Measurements from ENCODE around the gene IQSEC3.
"Not testable (repeated sequence)": the region's sequence is repeated elsewhere in the genome, so short reads cannot be mapped to it uniquely, and the experiment has no call there.

Gene IQSEC3

DNA sequence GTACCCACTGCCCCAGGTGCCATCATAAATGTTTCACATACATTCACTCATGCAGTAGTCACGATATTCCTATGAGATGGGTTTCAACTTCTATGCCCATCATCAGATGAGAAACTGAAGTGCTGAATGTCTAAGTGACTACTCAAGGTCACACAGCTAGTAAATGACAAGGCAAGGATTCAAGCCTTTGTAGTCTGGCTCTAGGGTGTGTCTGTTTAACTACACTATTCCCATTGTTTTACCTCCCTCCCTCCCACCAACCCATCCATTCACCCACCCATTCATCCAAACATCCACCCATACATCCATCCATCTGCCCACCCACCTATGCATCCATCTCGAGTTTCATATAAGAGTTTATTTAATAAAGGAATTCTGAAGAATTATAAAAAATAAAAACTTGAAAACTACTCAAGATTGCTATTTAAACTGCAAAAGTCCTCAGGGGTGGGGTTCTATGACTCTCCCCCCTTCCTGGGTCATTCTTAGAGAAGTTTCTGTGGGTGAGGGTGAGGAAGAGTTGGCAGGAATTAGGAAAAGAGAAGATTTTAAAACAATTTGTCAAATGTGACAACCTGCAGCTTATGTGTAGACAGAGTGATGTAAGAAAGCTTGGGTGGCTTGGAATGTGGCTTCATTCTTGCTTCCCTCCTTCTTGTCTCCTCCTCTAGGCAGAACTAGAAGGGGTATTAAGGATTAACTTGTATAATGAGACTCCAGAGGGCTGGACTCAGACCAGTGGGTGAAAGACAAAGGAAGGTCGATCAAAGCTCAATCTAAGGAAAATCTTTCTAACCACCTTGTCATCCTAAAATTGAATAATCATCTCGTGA is 13.4 kb upstream of the IQSEC3 start:
- DNase-seq: not testable (repeated sequence)

DNA sequence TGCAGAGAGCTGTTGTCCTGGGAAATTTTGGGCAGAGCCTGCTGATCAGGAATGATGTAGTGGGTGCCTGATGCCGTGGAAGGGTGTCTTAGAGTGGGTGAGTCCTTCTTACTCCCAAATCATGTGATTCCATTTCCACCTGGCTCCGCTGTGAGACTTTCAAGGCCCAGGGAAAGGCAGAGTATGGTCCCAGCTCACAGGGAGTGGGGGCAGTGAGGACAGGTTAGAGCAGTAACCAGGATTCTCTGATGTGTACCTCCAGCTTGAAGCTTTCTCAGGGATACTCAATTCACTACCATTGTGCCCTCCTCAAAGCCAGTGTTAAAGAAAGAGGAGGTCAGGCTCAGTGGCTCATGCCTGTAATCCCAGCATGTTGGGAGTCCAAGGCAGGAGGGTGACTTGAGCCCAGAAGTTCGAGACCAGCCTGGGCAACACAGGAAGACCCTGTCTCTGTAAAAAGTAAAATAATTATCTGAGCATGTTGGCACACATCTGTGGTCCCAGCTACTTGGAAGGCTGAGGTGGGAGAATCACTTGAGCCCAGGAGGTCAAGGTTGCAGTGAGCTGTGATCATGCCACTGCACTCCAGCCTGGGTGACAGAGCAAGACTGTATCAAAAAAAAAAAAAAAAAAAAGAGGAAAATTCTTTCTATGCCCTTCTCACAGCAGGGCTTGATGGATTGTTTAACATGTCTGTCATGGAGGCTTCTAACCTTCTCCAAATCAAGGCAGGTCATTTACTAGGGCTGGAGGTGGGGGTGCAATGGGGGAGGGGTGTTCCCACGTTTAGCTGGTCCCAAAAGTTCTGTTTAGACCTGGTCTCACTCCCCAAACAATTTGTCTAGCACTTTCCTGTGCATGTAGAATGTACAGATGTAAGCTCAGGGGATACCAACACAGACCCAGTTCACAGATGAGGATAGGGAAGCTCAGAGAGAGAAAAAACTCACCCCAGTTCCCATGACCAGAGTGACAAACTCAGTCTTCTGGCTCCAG is 12.5 kb upstream of the IQSEC3 start:
- no peak for DNase-seq

DNA sequence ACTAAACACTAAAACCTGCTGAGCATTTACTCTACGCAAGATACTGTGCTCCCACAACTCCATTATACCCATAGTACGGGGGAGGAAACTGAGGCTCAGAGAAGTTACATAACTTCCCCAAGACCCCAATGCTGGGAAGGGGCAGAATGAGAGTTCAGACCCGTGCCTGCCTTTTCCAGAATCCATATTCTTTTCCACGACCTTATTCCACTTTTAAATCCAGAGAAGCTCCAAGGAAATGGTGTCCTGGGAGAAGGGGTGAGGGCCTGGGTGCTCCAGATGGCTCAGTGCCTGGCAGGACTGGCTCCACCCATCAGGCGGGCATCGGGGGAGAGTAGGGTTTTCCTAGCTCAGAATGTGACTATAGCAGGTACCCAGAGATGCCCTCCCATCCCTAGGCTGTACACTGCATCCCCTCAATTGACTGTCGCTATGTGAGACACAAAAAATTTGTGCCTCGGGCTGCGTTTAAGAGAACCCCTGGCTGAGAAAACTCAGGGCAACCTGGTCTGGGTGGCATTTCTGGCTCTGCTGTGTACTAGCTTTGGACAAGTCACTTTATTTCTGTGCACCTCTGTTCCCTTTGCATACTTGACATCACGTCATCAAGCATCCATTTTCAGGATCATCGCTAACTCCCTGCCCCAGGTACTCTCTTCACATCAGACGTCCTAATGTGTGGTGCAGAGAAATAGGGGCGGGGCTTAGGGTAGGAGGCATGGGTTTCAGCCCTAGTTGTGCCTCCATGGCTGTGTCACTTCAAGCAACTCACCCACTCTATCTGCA is 11.6 kb upstream of the IQSEC3 start:
- no peak for DNase-seq

DNA sequence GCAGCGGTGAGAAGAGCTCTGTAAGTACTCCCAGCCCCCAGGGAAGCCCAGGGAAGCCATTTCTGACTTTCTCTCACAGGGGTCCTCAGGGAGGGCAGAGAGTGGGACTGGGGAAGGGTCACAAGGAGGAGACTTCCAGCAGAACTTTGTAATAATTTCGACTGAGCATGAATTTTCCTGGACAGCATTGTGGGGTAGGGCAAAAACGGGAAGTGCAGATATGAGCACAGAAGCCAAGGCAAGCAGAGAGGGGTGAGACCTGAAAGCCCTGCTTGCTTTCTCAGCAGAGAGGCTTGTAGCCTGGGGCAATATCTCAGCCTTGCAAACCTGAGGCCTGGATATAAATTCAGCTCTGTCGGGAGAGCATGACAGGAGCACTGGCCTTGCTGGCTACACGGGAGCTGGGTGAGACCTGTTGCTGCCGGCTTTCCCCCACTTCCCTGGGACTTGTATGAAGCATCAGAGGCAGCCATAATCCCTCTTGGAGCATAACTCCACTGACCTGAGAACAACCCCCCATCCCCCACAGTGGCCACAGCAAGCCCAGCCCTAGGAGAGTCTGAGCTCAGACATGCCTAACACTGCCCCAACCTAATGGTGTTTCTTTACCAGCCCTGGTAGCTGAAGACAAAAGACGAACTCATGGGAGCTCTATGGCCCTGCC is 9.8 kb upstream of the IQSEC3 start:
- DNase-seq: no peak

DNA sequence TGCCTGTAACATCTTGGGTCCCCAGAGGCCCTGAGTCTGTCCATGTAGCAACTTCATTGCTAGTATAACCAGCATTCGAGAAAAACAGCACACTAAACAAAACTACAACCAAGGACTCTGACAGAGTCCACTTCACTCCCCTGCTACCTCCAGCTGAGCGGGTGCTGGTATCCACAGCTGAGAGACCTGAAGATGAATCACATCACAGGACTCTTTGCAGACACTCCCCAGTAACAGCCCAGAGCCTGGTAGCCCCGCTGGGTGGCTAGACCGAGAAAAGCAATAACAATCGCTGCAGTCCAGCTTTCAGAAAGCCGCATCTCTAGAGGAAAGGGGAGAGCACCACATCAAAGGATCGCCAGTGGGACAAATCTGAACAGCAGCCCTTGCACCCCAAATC is 9.0 kb upstream of the IQSEC3 start:
- no peak for DNase-seq

- no peak for DNase-seq
Measured at GRCh38 chr12:58832-59231, 7.7 kb upstream of the IQSEC3 start.

- not testable (repeated sequence) for DNase-seq
Measured at GRCh38 chr12:61845-62244, 4.7 kb upstream of the IQSEC3 start.

DNA sequence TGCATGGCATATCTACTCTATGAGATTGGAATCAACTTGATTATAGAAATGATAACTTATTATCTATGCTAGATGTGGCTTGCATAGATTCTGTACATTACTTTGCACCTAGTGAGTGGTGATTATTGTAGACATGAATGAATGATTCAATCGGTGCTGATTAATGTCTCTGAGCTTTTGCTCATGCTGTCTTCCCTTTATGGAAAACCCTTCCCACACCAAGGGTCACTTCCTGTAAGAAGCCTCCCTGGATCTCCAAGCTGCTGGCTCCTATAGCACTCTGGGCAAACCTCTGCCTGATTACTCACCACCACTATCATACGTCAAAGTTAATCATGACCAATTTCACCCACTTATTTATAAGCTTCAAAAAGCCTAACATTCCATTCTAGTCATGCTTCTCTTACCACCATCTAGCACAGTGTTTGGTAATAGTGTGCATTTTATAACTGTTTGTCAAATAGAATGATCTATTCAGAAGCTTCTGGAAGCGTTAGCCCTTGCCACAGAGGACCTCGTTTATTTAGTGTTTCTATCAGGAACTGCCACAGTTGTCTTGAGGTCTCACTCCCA is 990 bp upstream of the IQSEC3 start:
- not testable (repeated sequence) for DNase-seq

DNA sequence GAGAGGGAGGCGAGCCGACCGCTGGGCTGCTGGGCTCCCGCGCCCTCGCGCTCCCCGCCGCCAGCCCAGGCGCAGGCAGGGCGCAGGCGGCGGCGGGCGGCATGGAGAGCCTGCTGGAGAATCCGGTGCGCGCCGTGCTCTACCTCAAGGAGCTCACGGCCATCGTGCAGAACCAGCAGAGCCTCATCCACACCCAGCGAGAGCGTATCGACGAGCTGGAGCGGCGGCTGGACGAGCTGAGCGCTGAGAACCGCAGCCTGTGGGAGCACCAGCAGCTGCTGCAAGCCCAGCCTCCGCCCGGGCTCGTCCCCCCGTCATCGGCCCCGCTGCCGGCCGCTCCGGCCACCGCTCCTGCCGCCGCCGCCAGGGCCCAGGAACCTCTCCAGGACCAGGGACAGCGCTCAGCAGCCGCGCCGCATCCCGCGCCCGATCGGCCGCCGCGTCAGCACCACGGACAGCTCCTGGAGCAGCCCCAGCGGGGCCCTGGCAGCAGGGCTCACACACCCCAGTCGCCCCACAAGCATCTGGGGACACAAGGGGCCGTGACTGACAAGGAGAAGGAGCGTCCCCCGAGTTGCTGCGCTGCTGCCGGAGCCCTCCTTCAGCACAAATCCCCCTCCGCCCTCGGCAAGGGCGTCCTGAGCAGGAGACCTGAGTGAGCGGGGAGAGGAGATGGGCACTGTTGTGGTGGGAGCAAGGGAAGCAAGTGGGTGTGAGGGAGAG is 376 bp downstream of the IQSEC3 start:
- not testable (repeated sequence) for DNase-seq

DNA sequence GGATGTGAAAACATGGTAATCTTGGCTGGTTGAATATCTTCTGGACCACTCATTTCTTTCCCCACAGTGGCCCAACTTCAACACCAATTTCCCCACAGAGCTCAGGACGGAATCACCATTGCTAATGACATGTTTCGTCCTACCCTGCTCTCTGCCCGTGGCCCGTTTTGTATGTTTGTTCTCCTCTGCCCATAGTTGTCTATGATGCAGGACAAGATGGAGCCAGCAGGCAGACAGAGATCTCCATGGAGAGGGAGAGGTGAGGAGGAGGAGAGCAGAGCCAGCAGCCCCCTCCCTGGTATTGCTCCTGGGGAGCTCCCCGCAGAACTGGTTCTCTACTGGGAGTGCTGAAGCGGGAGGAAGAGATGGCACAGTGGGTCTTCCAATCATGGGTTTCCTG is 3.1 kb downstream of the IQSEC3 start:
- DNase-seq: not testable (repeated sequence)

- DNase-seq: not testable (repeated sequence)
Measured at GRCh38 chr12:70541-70940, 4.0 kb downstream of the IQSEC3 start.

DNA sequence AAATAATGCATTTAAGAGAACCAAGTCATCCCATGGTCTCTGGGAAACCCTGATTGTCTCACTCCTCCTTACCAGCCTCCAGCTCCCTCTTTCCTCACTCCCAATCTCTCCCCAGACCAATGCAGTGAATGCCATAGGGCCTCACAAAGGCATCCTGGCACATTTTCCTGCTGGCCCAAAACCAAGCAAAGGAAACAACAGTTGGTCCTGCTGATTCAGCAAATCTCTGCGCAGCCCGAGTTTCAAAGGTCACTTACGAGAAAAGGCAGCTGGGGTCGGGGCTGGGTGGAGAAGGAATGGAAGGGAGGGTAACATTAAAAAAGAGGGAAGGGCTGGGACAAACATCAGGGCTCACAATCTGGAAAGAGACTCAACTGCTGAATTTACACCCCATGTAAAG is 5.5 kb downstream of the IQSEC3 start:
- DNase-seq: not testable (repeated sequence)

DNA sequence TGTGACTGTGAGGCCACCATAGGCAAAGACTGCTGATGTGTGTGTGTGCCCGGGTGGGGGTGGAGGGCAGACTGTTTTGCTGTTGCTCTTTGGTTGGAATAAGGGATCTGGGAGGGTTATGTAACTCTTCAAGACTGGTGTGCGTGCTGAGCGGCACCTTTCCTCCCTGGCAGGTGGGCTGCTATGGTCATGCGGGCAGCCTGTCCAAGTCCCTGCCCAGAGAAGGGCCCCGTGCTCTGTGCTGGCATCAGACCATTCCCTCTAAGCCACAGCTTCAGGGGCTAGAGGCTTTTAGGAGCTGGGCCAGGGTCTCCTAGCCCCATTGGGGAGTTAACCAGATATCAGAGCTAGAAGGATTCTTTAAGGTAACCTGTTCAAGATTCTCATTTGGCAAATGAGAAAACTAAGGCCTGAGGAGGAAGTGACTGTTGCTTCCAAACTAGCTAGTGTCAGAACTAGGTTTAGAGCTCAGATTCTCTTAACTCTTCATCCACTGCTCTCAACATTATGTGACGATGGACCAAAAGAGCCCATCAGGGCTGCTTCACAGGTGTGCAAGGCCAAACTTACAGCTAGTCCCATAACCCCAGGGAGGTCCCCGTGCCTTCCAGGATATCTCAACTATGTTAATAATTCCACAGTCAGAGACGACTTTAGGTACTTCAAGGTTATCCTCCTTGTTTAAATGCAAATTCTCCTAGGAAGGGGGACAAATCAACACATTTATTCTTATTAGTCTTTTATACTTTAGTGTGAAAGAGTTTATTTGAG is 8.0 kb downstream of the IQSEC3 start:
- not testable (repeated sequence) for DNase-seq

DNA sequence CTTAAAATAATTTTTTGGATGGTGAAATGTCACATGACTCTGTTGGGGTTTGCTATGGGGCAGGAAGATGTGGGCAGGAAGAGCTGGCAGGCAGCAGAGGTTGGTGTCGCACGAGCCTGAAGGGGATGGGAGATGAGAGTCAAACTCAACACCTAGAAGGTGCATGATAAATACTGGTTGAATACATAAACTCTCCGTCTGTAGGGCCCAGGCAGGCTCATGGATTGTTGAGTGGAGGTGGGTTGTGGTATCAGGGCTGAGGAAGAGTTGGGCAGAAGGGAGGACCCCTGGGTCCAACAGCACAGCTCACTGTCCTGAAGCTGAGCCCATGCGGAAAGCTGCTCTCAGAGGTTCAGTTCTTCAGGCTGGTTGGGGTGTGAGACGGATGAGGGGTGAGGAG is 9.0 kb downstream of the IQSEC3 start:
- DNase-seq: not testable (repeated sequence)

- DNase-seq: not testable (repeated sequence)
Measured at GRCh38 chr12:76102-76501, 9.5 kb downstream of the IQSEC3 start.

DNA sequence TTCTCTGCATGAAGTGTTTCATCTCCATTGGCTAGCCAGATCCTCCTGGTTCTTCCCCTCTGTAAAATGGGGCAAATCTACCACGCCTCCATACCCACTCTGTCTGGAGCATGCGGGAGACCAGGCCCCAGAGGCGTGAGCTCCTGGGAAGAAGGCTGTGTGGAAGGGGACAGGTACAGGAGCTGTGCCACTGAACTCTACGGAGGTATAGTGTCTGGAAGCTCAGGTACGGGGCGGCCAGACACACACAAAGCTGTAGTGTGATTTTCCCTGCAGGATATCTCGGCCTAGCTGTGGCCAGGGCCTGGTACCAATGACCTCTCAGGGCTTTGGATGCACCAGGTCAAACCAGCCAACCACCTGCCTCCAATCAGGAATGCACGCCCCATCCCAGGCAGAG is 10.0 kb downstream of the IQSEC3 start:
- DNase-seq: not testable (repeated sequence)

GRCh38 chr12:77101-77719 is 10.6 kb downstream of the IQSEC3 start:
- not testable (repeated sequence) for DNase-seq

- not testable (repeated sequence) for DNase-seq
Measured at GRCh38 chr12:77769-78383, 11.3 kb downstream of the IQSEC3 start.

- DNase-seq: no peak
Measured at GRCh38 chr12:78981-79380, 12.4 kb downstream of the IQSEC3 start.
